Central memory CD4-positive, alpha-beta T cell (primary cell): Measurements from ENCODE around the gene FBXL13.
"Not testable (repeated sequence)": the region's sequence is repeated elsewhere in the genome, so short reads cannot be mapped to it uniquely, and the experiment has no call there.

Experiments
- DNase-seq: peaks from one replicate; pipeline ENCODE4 v3.0.0; 2022

The FBXL13 gene

GRCh38 chr7:103020876-103021275 is 53.7 kb downstream of the FBXL13 start:
- DNase-seq: not testable (repeated sequence)

- DNase-seq: not testable (repeated sequence)
Measured at GRCh38 chr7:103018295-103018694, 56.3 kb downstream of the FBXL13 start.

GRCh38 chr7:103011650-103012049 is 62.9 kb downstream of the FBXL13 start:
- no peak for DNase-seq

GRCh38 chr7:103010211-103010610 is 64.4 kb downstream of the FBXL13 start:
- no peak for DNase-seq

- no peak for DNase-seq
Measured at GRCh38 chr7:103009466-103010185, 65.0 kb downstream of the FBXL13 start.

- no peak for DNase-seq
Measured at GRCh38 chr7:103003004-103003403, 71.6 kb downstream of the FBXL13 start.

GRCh38 chr7:103001210-103001609 is 73.4 kb downstream of the FBXL13 start:
- DNase-seq: no peak

GRCh38 chr7:102996957-102997356 is 77.6 kb downstream of the FBXL13 start:
- DNase-seq: no peak

- DNase-seq: not testable (repeated sequence)
Measured at GRCh38 chr7:102995609-102996008, 79.0 kb downstream of the FBXL13 start.

- DNase-seq: no peak
Measured at GRCh38 chr7:102994567-102994966, 80.0 kb downstream of the FBXL13 start.

GRCh38 chr7:102993718-102994029 is 80.9 kb downstream of the FBXL13 start:
- no peak for DNase-seq

- no peak for DNase-seq
Measured at GRCh38 chr7:102992938-102993717, 81.5 kb downstream of the FBXL13 start.

GRCh38 chr7:102992509-102992937 is 82.1 kb downstream of the FBXL13 start:
- no peak for DNase-seq

GRCh38 chr7:102991540-102992214 is 82.9 kb downstream of the FBXL13 start:
- DNase-seq: no peak

- DNase-seq: no peak
Measured at GRCh38 chr7:102991077-102991539, 83.5 kb downstream of the FBXL13 start.

GRCh38 chr7:102990642-102991041 is 84.0 kb downstream of the FBXL13 start:
- DNase-seq: no peak

- no peak for DNase-seq
Measured at GRCh38 chr7:102988631-102989560, 85.7 kb downstream of the FBXL13 start.

GRCh38 chr7:102988088-102988487 is 86.5 kb downstream of the FBXL13 start:
- DNase-seq: no peak

GRCh38 chr7:102985176-102985783 is 89.3 kb downstream of the FBXL13 start:
- DNase-seq: no peak

- DNase-seq: no peak
Measured at GRCh38 chr7:102983602-102984001, 91.0 kb downstream of the FBXL13 start.

- no peak for DNase-seq
Measured at GRCh38 chr7:102982235-102982634, 92.4 kb downstream of the FBXL13 start.

- no peak for DNase-seq
Measured at GRCh38 chr7:102981451-102981850, 93.1 kb downstream of the FBXL13 start.
